HepG2 (cell line): ENCODE data around the gene STUB1. TPM values are rescaled to one million over a fixed set of nuclear protein-coding genes. Genes with fewer than 3 reads are reported as not detected.
A peak's percentile ranks its signal among the peaks of the same experiment; 100 is the strongest.

Source experiments
- HMG20A ChIP-seq: IDR thresholded peaks from 2 replicates; pipeline ENCODE4 v1.6.1; 2016; ENCODE audit warnings: borderline replicate concordance
- JUND ChIP-seq: sonication (generic); formaldehyde crosslinking; IDR thresholded peaks from 2 replicates; pipeline ENCODE4 v1.8.0; 2022; ENCODE audit warnings: mild to moderate bottlenecking, missing genetic modification reagents
- MIER2 ChIP-seq: IDR thresholded peaks from 2 replicates; pipeline ENCODE4 v1.6.1; 2016; ENCODE audit warnings: missing biosample characterization, missing genetic modification reagents
- MLX ChIP-seq: IDR thresholded peaks from 2 replicates; pipeline ENCODE4 v1.6.1; 2016
- MXD3 ChIP-seq: IDR thresholded peaks from 2 replicates; pipeline ENCODE4 v1.6.1; 2016; ENCODE audit warnings: mild to moderate bottlenecking, missing biosample characterization, missing genetic modification reagents
- PHF21A ChIP-seq: sonication (generic); formaldehyde crosslinking; IDR thresholded peaks from 2 replicates; pipeline ENCODE4 v1.5.0; 2020; ENCODE audit warnings: mild to moderate bottlenecking, missing genetic modification reagents
- RXRB ChIP-seq: IDR thresholded peaks from 2 replicates; pipeline ENCODE4 v1.6.1; 2016; ENCODE audit warnings: borderline replicate concordance, missing genetic modification reagents, missing compliant biosample characterization
- SALL1 ChIP-seq: sonication (generic); formaldehyde crosslinking; IDR thresholded peaks from 2 replicates; pipeline ENCODE4 v1.8.0; 2022; ENCODE audit warnings: mild to moderate bottlenecking, missing genetic modification reagents
- SKI ChIP-seq: fragments of 450-650 bp; IDR thresholded peaks from one replicate; pipeline ENCODE4 v1.6.1; 2018; ENCODE audit warnings: mild to moderate bottlenecking; ENCODE audit not compliant: partially characterized antibody
- SOX5 ChIP-seq: IDR thresholded peaks from 2 replicates; pipeline ENCODE4 v1.6.1; 2016; ENCODE audit warnings: borderline replicate concordance
- ZBTB7B ChIP-seq: sonication (generic); formaldehyde crosslinking; IDR thresholded peaks from 2 replicates; pipeline ENCODE4 v1.4.0; 2020; ENCODE audit warnings: missing genetic modification reagents
- ZNF350 ChIP-seq: sonication (generic); formaldehyde crosslinking; IDR thresholded peaks from 2 replicates; pipeline ENCODE4 v1.4.0; 2020; ENCODE audit warnings: mild to moderate bottlenecking, low read depth, missing genetic modification reagents, borderline replicate concordance
- ZNF547 ChIP-seq: sonication (generic); formaldehyde crosslinking; IDR thresholded peaks from 2 replicates; pipeline ENCODE4 v1.5.1; 2020; ENCODE audit warnings: mild to moderate bottlenecking, missing genetic modification reagents
- ZNF629 ChIP-seq: sonication (generic); formaldehyde crosslinking; conservative IDR thresholded peaks from 2 replicates; pipeline ENCODE4 v1.5.0; 2020; ENCODE audit warnings: missing genetic modification reagents
- polyA plus RNA-seq, 8 experiments: library from polyadenylated mRNA; depleted of rRNA in 3 of 8; stranded (reverse) in 7 of 8; unstranded in 1 of 8; fragments of >200 nt; fragmentation: Illumina TruSeq in 4 of 8; extraction: Trizol in 4 of 8; gene quantifications; 2 replicates each; pipeline versions ENCODE4 v1.2.1 to v1.2.3, GENCODE V29; 2011 to 2016; ENCODE audit warnings: low read depth in 4 of 8, missing spikeins in 1 of 8, mixed read lengths in 1 of 8; ENCODE audit not compliant: insufficient read depth in 1 of 8
- total RNA-seq, 5 experiments: library from RNA; depleted of rRNA; stranded (reverse); fragments of >200 nt; fragmentation: Illumina TruSeq; extraction: Trizol; gene quantifications; 2 replicates each; pipeline ENCODE4 v1.2.3, GENCODE V29; 2016; ENCODE audit warnings: low read depth in 1 of 5
- TF ChIP-seq, protein P1 (sequence below): IDR thresholded peaks from 2 replicates; pipeline ENCODE4 v1.6.1; 2016; ENCODE audit warnings: mild to moderate bottlenecking
- TF ChIP-seq, protein P2 (sequence below): sonication (generic); formaldehyde crosslinking; IDR thresholded peaks from 2 replicates; pipeline ENCODE4 v1.9.0; 2022; ENCODE audit warnings: missing genetic modification reagents, mild to moderate bottlenecking, borderline replicate concordance
- TF ChIP-seq, protein P3 (sequence below): sonication (generic); formaldehyde crosslinking; IDR thresholded peaks from 2 replicates; pipeline ENCODE4 v1.4.0; 2020; ENCODE audit warnings: missing genetic modification reagents

The STUB1 gene
- total and polyA plus RNA-seq, 2 of the 13 experiments (the other 11 are each of a cell fraction or from before 2014, with no cell fraction given), result 52.9 to 78.2 TPM

- TF ChIP-seq HMG20A (CRISPR knock-in tag) (peak; percentile 31; the same call in 1 of the 2 replicates), MLX (CRISPR knock-in tag) (0 out of 2 replicates have a peak, but pooled peaks have one; percentile 24), SKI (peak; percentile 15), JUND (CRISPR knock-in tag) (0 out of 2 replicates have a peak, but pooled peaks have one; percentile 51), ZBTB7B (CRISPR knock-in tag) (0 out of 2 replicates have a peak, but pooled peaks have one; percentile 54), ZNF350 (CRISPR knock-in tag) (peak; percentile 65; the same call in 1 of the 2 replicates), RXRB (CRISPR knock-in tag) (peak; percentile 27; the same call in 1 of the 2 replicates), SOX5 (CRISPR knock-in tag) (peak; percentile 66; the same call in 1 of the 2 replicates), MXD3 (0 out of 2 replicates have a peak, but pooled peaks have one; percentile 13), SALL1 (CRISPR knock-in tag) (peak; percentile 25; the same call in 1 of the 2 replicates), ZNF629 (0 out of 2 replicates have a peak, but pooled peaks have one; percentile 4), PHF21A (peak; percentile 58; the same call in 1 of the 2 replicates), ZNF547 (CRISPR knock-in tag) (0 out of 2 replicates have a peak, but pooled peaks have one; percentile 26), MIER2 (CRISPR knock-in tag) (peak; percentile 42; the same call in 1 of the 2 replicates)
- TF ChIP-seq, protein P1, sequence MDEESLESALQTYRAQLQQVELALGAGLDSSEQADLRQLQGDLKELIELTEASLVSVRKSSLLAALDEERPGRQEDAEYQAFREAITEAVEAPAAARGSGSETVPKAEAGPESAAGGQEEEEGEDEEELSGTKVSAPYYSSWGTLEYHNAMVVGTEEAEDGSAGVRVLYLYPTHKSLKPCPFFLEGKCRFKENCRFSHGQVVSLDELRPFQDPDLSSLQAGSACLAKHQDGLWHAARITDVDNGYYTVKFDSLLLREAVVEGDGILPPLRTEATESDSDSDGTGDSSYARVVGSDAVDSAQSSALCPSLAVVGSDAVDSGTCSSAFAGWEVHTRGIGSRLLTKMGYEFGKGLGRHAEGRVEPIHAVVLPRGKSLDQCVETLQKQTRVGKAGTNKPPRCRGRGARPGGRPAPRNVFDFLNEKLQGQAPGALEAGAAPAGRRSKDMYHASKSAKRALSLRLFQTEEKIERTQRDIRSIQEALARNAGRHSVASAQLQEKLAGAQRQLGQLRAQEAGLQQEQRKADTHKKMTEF, result peak; percentile 67; the same call in 1 of the 2 replicates
- TF ChIP-seq, protein P2, sequence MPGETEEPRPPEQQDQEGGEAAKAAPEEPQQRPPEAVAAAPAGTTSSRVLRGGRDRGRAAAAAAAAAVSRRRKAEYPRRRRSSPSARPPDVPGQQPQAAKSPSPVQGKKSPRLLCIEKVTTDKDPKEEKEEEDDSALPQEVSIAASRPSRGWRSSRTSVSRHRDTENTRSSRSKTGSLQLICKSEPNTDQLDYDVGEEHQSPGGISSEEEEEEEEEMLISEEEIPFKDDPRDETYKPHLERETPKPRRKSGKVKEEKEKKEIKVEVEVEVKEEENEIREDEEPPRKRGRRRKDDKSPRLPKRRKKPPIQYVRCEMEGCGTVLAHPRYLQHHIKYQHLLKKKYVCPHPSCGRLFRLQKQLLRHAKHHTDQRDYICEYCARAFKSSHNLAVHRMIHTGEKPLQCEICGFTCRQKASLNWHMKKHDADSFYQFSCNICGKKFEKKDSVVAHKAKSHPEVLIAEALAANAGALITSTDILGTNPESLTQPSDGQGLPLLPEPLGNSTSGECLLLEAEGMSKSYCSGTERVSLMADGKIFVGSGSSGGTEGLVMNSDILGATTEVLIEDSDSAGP, result 0 out of 2 replicates have a peak, but pooled peaks have one; percentile 33
- TF ChIP-seq, protein P3, sequence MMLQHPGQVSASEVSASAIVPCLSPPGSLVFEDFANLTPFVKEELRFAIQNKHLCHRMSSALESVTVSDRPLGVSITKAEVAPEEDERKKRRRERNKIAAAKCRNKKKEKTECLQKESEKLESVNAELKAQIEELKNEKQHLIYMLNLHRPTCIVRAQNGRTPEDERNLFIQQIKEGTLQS (CRISPR knock-in tag), result peak; percentile 65; the same call in 1 of the 2 replicates
These were observed 32.6 kb downstream of the STUB1 start (continued) for GRCh38 chr16:712740-713250.
